Stomach smooth muscle (tissue), 2 donors: Measurements from ENCODE around the gene BBS1.

Experiments
- H3K27ac ChIP-seq: one replicate; pipeline ENCODE4 v1.7.0; 2013; ENCODE audit warnings: mild to moderate bottlenecking, low read length, inconsistent platforms
- H3K27me3 ChIP-seq, 2 donors: one replicate each; pipeline ENCODE4 v1.7.0; 2013; ENCODE audit warnings: low read length in 2 of 2; ENCODE audit not compliant: insufficient read depth in 2 of 2, control insufficient read depth in 1 of 2
- H3K36me3 ChIP-seq, 2 donors: one replicate each; pipeline ENCODE4 v1.7.0; 2013; ENCODE audit warnings: low read length in 2 of 2; ENCODE audit not compliant: control insufficient read depth in 2 of 2, insufficient read depth in 2 of 2
- H3K4me1 ChIP-seq: one replicate; pipeline ENCODE4 v1.7.0; 2013; ENCODE audit warnings: low read length; ENCODE audit not compliant: control insufficient read depth, insufficient read depth
- H3K4me3 ChIP-seq, 2 donors: one replicate each; pipeline ENCODE4 v1.7.0; 2013; ENCODE audit warnings: low read length in 2 of 2
- H3K9ac ChIP-seq, 2 donors: one replicate each; pipeline ENCODE4 v1.7.0; 2013; ENCODE audit warnings: low read length in 2 of 2, mild to moderate bottlenecking in 1 of 2
- H3K9me3 ChIP-seq, 2 donors: one replicate each; pipeline ENCODE4 v1.7.0; 2013; ENCODE audit warnings: low read length in 2 of 2; ENCODE audit not compliant: control insufficient read depth in 2 of 2
- donor health status: healthy.
- donor health status: Pancreatic carcinoma.

The BBS1 gene

GRCh38 chr11:66493130-66493529, 17.3 kb upstream of the BBS1 start:
- no peaks in the 10 kb centered on the region for H3K4me1 ChIP-seq
- H3K36me3 ChIP-seq, result peaks cover 0 to 12% of the 10 kb centered on the region in 2 donors
- no peak overlapping the region for H3K27ac ChIP-seq
- no peaks in the 10 kb centered on the region for H3K27me3 ChIP-seq
- H3K4me3 ChIP-seq, result no peak overlapping the region
- no peaks in the 10 kb centered on the region for H3K9me3 ChIP-seq
- no peak overlapping the region for H3K9ac ChIP-seq

GRCh38 chr11:66494458-66494857, 16.0 kb upstream of the BBS1 start:
- Histone ChIP-seq H3K27ac (no peak overlapping the region), H3K4me3 (no peak overlapping the region), H3K36me3 (peaks cover 0 to 12% of the 10 kb centered on the region in 2 donors), H3K9me3 (no peaks in the 10 kb centered on the region), H3K4me1 (no peaks in the 10 kb centered on the region), H3K9ac (no peak overlapping the region), H3K27me3 (no peaks in the 10 kb centered on the region)

DNA sequence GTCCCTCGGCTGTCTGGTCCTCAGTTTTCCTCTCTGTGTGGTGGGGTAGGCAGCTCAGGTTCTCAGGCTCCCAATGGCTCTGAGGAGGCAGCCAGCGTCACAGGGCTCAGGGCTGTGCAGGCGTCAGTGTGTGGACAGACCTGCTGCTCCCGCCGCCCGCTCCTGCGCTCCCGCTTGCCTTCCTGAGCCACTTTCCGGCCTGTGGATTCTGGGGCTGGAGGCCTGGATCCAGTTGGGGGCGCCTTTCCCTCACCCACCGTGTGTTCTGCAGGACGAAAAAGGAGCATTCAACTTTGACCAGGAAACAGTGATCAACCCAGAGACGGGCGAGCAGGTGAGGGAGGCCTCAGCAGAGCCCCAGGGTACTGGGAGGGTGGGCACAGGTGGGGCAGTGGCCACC, 15.5 kb upstream of the BBS1 start:
- H3K9me3 ChIP-seq, result no peaks in the 10 kb centered on the region
- no peak overlapping the region for H3K9ac ChIP-seq
- no peaks in the 10 kb centered on the region for H3K27me3 ChIP-seq
- peaks cover 0 to 12% of the 10 kb centered on the region in 2 donors for H3K36me3 ChIP-seq
- no peak overlapping the region for H3K27ac ChIP-seq
- H3K4me1 ChIP-seq, result no peaks in the 10 kb centered on the region
- no peak overlapping the region for H3K4me3 ChIP-seq

GRCh38 chr11:66495401-66495854, 15.0 kb upstream of the BBS1 start:
- Histone ChIP-seq H3K36me3 (peaks cover 0 to 12% of the 10 kb centered on the region in 2 donors), H3K4me3 (no peak overlapping the region), H3K27me3 (no peaks in the 10 kb centered on the region), H3K9ac (no peak overlapping the region), H3K27ac (no peak overlapping the region), H3K4me1 (no peaks in the 10 kb centered on the region), H3K9me3 (no peaks in the 10 kb centered on the region)

- H3K36me3 ChIP-seq, result peaks cover 0 to 12% of the 10 kb centered on the region in 2 donors
- no peaks in the 10 kb centered on the region for H3K9me3 ChIP-seq
- no peak overlapping the region for H3K4me3 ChIP-seq
- H3K27me3 ChIP-seq, result no peaks in the 10 kb centered on the region
- H3K27ac ChIP-seq, result no peak overlapping the region
- H3K4me1 ChIP-seq, result no peaks in the 10 kb centered on the region
- H3K9ac ChIP-seq, result no peak overlapping the region
Measured at GRCh38 chr11:66497206-66497605, 13.2 kb upstream of the BBS1 start.

GRCh38 chr11:66498506-66498905, 11.9 kb upstream of the BBS1 start:
- Histone ChIP-seq H3K36me3 (peaks cover 0 to 8% of the 10 kb centered on the region in 2 donors), H3K27ac (no peak overlapping the region), H3K9ac (no peak overlapping the region), H3K4me1 (no peaks in the 10 kb centered on the region), H3K27me3 (no peaks in the 10 kb centered on the region), H3K9me3 (no peaks in the 10 kb centered on the region), H3K4me3 (no peak overlapping the region)

DNA sequence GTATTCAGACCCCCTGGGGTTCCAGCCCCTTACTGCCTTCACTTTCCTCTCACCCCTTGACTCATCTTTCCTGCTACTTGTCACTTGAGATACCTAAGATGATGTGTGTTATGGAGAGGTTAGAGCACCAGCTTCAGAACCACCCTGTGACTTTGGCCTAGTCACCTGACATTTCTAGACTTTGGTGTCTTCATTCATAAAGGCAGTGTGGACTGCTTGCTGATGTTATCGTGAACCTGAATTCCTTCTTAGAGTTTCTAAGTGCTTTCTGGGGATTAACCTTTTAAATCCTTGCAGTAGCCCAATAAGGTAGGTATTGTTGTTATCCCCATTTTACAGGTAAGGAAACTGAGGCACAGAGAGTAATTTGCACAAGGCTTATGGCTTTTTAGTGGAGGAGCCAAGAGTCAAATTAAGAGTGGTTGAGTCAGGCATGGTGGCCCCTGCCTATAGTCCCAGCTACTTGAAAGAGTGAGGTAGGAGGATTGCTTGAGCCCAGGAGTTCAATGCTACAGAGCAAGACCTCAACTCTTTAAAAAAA, 5.1 kb upstream of the BBS1 start:
- no peak overlapping the region for H3K4me3 ChIP-seq
- H3K9me3 ChIP-seq, result no peaks in the 10 kb centered on the region
- H3K9ac ChIP-seq, result no peak overlapping the region
- H3K36me3 ChIP-seq, result peaks cover 0 to 7% of the 10 kb centered on the region in 2 donors
- no peak overlapping the region for H3K27ac ChIP-seq
- peaks cover 4% of the 10 kb centered on the region for H3K4me1 ChIP-seq
- H3K27me3 ChIP-seq, result no peaks in the 10 kb centered on the region

DNA sequence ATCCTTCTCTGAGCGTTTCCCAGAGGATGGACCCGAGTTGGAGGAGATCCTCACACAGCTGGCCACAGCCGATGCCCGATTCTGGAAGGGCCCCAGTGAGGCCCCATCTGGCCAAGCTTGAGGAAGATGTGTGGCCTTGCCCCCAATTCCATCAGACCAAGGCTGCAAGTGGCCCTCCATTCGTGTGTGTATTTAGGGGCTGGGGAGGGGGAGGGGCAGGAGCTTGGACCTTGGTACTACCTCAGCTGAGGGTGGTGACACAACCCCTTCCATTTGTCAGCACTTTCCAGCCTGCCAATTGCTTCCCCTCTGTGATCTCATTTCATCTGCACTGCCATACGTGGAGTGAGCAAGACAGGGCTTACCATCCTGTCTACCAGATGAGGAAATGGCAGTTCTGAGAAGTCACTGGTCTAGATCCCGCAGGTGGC, 1.3 kb upstream of the BBS1 start:
- no peak overlapping the region for H3K4me3 ChIP-seq
- H3K36me3 ChIP-seq, result peaks cover 5 to 13% of the 10 kb centered on the region in 2 donors
- peaks cover 15% of the 10 kb centered on the region for H3K4me1 ChIP-seq
- H3K27me3 ChIP-seq, result no peaks in the 10 kb centered on the region
- H3K9ac ChIP-seq, result no peak overlapping the region
- no peak overlapping the region for H3K27ac ChIP-seq
- H3K9me3 ChIP-seq, result no peaks in the 10 kb centered on the region

- peak overlapping the region; percentile 60 for H3K27ac ChIP-seq
Measured at GRCh38 chr11:66510990-66511339, 530 bp downstream of the BBS1 start.

GRCh38 chr11:66523611-66524010, 13.2 kb downstream of the BBS1 start:
- Histone ChIP-seq H3K27ac (no peak overlapping the region), H3K9me3 (no peaks in the 10 kb centered on the region), H3K36me3 (peaks cover 19 to 33% of the 10 kb centered on the region in 2 donors), H3K27me3 (no peaks in the 10 kb centered on the region), H3K9ac (no peak overlapping the region), H3K4me1 (no peaks in the 10 kb centered on the region), H3K4me3 (no peak overlapping the region)

More at GRCh38 chr11:66510990-66511339, 530 bp downstream of the BBS1 start:
- H3K36me3 ChIP-seq, result peaks cover 8 to 20% of the 10 kb centered on the region in 2 donors
- H3K4me1 ChIP-seq, result peaks cover 15% of the 10 kb centered on the region
- H3K4me3 ChIP-seq, result peak overlapping the region; percentile 94 to 100
- no peaks in the 10 kb centered on the region for H3K9me3 ChIP-seq
- peak overlapping the region; percentile 85 to 90 for H3K9ac ChIP-seq
- no peaks in the 10 kb centered on the region for H3K27me3 ChIP-seq

GRCh38 chr11:66524304-66525040, 14.0 kb downstream of the BBS1 start:
- Histone ChIP-seq H3K36me3 (peaks cover 14 to 34% of the 10 kb centered on the region in 2 donors), H3K9ac (no peak overlapping the region), H3K9me3 (no peaks in the 10 kb centered on the region), H3K27ac (no peak overlapping the region), H3K27me3 (no peaks in the 10 kb centered on the region), H3K4me3 (no peak overlapping the region), H3K4me1 (no peaks in the 10 kb centered on the region)
